Measurements from ENCODE around the gene ENOX1.

The ENOX1 gene

DNA sequence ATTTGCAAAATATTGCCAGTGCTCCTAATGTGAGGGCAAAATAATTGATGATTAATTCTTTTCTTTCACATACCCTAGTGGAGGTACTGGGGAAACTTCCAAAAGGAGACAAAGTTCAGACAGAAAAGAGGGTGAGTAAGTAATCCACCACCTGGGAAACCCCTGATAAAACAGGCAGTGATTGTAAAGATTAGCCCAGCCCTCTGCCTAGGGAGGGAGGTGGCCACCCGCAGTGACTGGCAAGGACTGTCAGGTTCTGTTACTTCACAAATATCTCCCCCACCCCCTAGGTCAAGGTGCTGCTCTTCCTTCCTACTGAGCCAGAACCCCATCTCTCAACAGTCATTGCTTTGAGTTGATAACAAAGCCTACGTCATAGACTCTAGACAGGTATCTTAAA lies 523.7 kb downstream of the ENOX1 start:
- Mint-ChIP-seq H3K9me3 (no peaks in the 10 kb centered on the region), H3K27ac (no peak overlapping the region), H3K4me1 (ENCODE audit: low read depth in 2 of 2) (no peaks in the 10 kb centered on the region), H3K27me3 (peaks cover 5 to 36% of the 10 kb centered on the region in 2 donors), H3K36me3 (ENCODE audit: insufficient read depth) (no peaks in the 10 kb centered on the region), H3K4me3 (no peak overlapping the region)
- no peak for DNase-seq
- no peak for ATAC-seq (replicated peaks)

DNA sequence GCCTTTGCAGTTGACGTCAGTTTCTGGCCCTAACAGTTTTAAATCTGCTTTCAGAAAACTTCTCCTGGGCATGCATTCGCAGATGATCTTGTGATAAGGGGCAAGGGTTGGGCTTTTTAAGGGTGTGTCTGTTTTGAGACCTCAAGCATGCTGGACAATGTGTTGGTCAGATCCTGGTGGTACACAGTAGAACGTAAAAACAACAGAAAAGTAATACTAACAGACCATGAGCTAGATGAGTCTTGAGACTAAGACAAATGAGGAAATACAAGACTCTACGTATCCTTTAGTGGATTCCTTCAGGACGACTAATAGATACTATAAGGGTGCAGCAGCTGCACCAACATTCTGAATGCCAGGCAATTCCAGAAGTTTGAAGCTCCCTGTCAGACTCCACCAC lies 525.8 kb downstream of the ENOX1 start:
- no peaks in the 10 kb centered on the region for H3K36me3 Mint-ChIP-seq (ENCODE audit: insufficient read depth)
- DNase-seq (no peak), ATAC-seq (replicated peaks) (no peak)
- no peak overlapping the region for H3K4me3 Mint-ChIP-seq
- H3K27me3 Mint-ChIP-seq: peaks cover 4 to 34% of the 10 kb centered on the region in 2 donors
- H3K27ac Mint-ChIP-seq: no peak overlapping the region
- H3K9me3 Mint-ChIP-seq: no peaks in the 10 kb centered on the region
- no peaks in the 10 kb centered on the region for H3K4me1 Mint-ChIP-seq (ENCODE audit: low read depth in 2 of 2)

DNA sequence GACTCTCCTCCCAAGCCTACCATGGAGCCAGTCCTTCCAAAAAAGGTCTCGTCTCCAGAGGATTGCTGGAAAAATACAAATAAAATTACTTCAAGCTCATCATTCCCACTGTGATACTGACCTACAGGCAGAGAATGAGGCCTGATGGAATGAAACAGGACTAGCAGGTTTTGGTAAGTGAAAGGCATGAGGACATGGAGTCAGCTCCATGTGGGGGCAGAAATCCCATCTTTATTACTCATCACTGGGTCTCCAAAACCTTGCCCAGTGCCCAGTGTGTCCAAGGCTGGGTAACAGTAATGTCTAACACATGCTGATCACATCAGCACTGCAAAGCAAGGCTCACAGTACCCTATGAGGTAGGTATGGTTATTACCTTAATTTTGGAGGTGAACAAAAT lies 528.0 kb downstream of the ENOX1 start:
- DNase-seq (no peak), ATAC-seq (replicated peaks) (no peak)
- Mint-ChIP-seq H3K27me3 (peaks cover 24 to 51% of the 10 kb centered on the region in 2 donors), H3K9me3 (no peaks in the 10 kb centered on the region), H3K4me3 (no peak overlapping the region), H3K36me3 (ENCODE audit: insufficient read depth) (no peaks in the 10 kb centered on the region), H3K27ac (no peak overlapping the region), H3K4me1 (ENCODE audit: low read depth in 2 of 2) (no peaks in the 10 kb centered on the region)

DNA sequence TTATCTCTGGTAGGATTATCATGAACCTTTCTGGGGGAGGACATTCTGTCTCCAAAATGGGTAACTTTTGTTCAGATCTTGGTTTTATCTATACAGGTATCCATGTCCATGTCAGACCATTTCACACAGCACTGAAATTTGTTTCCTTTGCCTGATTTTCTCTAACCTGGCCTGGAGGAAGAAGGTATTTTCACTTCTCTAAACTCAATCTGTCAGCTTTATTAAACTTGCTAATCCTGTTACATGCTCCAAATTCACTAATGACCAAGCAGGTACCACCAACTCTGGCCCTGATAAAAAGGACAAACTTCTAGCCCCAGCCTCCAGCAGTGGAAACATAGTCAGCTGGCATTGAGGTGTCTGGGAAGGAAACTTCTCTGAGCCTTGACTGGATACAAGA lies 529.0 kb downstream of the ENOX1 start:
- Mint-ChIP-seq H3K27me3 (peaks cover 26 to 51% of the 10 kb centered on the region in 2 donors), H3K9me3 (no peaks in the 10 kb centered on the region), H3K4me1 (ENCODE audit: low read depth in 2 of 2) (no peaks in the 10 kb centered on the region), H3K36me3 (ENCODE audit: insufficient read depth) (no peaks in the 10 kb centered on the region), H3K27ac (no peak overlapping the region), H3K4me3 (no peak overlapping the region)
- DNase-seq: no peak
- ATAC-seq (replicated peaks): no peak

- no peak for ATAC-seq (replicated peaks)
Observed at GRCh38 chr13:43251961-43252360, 534.8 kb downstream of the ENOX1 start.

GRCh38 chr13:43246382-43246781 lies 540.4 kb downstream of the ENOX1 start:
- ATAC-seq (replicated peaks): no peak
- Mint-ChIP-seq H3K4me3 (no peak overlapping the region), H3K9me3 (no peaks in the 10 kb centered on the region), H3K27me3 (peaks cover 34 to 58% of the 10 kb centered on the region in 2 donors), H3K4me1 (ENCODE audit: low read depth in 2 of 2) (no peaks in the 10 kb centered on the region), H3K36me3 (ENCODE audit: insufficient read depth) (no peaks in the 10 kb centered on the region), H3K27ac (no peak overlapping the region)
- no peak for DNase-seq

More at GRCh38 chr13:43251961-43252360, 534.8 kb downstream of the ENOX1 start:
- no peak overlapping the region for H3K27ac Mint-ChIP-seq
- peaks cover 30 to 34% of the 10 kb centered on the region in 2 donors for H3K27me3 Mint-ChIP-seq
- no peak overlapping the region for H3K4me3 Mint-ChIP-seq
- no peaks in the 10 kb centered on the region for H3K36me3 Mint-ChIP-seq (ENCODE audit: insufficient read depth)
- no peaks in the 10 kb centered on the region for H3K9me3 Mint-ChIP-seq
- DNase-seq: no peak
- no peaks in the 10 kb centered on the region for H3K4me1 Mint-ChIP-seq (ENCODE audit: low read depth in 2 of 2)

DNA sequence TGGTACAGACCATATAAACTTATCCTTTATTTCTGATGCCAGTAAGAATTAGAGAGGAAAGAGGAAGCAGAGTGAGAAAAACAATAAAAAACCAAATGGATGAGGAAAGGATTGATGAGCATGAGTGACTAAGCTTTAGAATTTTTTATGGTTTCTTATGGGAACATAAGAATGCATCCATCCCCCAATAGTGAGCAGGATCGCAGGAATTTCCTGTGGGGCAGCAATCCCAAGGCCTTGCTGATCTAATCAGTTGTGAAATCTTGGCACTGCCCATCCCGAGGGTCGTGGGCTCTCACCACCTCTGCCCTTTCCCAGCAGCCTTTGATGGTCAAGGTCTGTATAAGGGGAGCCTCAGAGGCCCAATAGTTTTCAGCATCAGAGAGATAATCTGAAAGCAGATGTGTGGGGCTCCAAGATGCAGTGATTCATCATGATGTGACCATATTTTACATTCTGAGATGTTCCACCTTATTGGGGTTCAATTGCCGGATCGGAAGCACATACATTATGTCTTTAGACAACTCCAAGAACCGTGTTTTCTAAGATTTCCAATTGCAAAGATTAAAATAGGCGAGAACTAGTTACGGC lies 541.3 kb downstream of the ENOX1 start:
- no peaks in the 10 kb centered on the region for H3K9me3 Mint-ChIP-seq
- DNase-seq (no peak), ATAC-seq (replicated peaks) (no peak)
- H3K4me3 Mint-ChIP-seq: no peak overlapping the region
- peaks cover 34 to 63% of the 10 kb centered on the region in 2 donors for H3K27me3 Mint-ChIP-seq
- no peak overlapping the region for H3K27ac Mint-ChIP-seq
- H3K4me1 Mint-ChIP-seq (ENCODE audit: low read depth in 2 of 2): no peaks in the 10 kb centered on the region
- H3K36me3 Mint-ChIP-seq (ENCODE audit: insufficient read depth): no peaks in the 10 kb centered on the region

DNA sequence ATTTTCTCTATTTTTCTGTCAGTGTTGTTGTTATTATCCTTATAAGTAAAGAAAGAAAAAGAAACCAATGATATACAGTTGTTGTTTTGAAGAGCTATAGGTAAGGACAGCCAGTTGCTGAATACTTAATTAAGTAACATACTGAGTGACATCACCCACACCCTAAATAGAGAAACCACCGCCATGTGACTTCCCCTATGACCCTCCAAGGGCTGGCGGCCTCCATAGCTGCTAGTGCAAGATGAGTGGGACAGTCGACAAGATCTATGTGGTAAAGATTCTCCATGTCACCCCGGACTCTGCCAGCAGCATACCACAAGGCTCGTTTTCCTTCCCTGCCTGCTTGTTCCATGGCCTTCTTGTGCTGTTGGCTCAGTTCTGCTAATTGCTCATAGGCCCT lies 542.3 kb downstream of the ENOX1 start:
- ATAC-seq (replicated peaks) (no peak), DNase-seq (no peak)
- peaks cover 34 to 58% of the 10 kb centered on the region in 2 donors for H3K27me3 Mint-ChIP-seq
- no peak overlapping the region for H3K4me3 Mint-ChIP-seq
- no peaks in the 10 kb centered on the region for H3K36me3 Mint-ChIP-seq (ENCODE audit: insufficient read depth)
- no peak overlapping the region for H3K27ac Mint-ChIP-seq
- no peaks in the 10 kb centered on the region for H3K9me3 Mint-ChIP-seq
- H3K4me1 Mint-ChIP-seq (ENCODE audit: low read depth in 2 of 2): no peaks in the 10 kb centered on the region

GRCh38 chr13:43243711-43244110 lies 543.1 kb downstream of the ENOX1 start:
- Mint-ChIP-seq H3K27ac (no peak overlapping the region), H3K4me1 (ENCODE audit: low read depth in 2 of 2) (no peaks in the 10 kb centered on the region), H3K9me3 (no peaks in the 10 kb centered on the region), H3K4me3 (no peak overlapping the region), H3K27me3 (peaks cover 34 to 58% of the 10 kb centered on the region in 2 donors), H3K36me3 (ENCODE audit: insufficient read depth) (no peaks in the 10 kb centered on the region)
- no peak for DNase-seq
- no peak for ATAC-seq (replicated peaks)

DNA sequence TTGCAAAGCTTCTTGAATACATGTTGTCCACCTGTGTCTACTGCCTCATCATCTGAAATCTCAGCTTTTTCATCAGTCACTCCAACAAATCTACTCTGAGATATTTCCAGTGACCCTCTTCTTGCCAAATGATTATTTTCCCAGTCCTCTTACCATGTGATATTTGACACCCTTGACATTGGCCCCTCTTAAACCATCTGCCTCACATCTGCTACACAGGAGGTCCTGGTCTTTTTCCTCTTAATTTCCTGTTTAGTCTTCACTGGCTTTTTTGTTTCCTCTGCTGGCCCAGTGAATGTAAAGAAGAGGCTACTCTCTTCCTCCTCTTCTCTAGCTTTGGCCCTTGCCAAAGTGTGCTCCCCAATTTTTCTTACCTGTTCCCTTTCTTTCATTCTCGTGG lies 544.7 kb downstream of the ENOX1 start:
- Mint-ChIP-seq H3K4me3 (no peak overlapping the region), H3K27me3 (peaks cover 34 to 58% of the 10 kb centered on the region in 2 donors), H3K4me1 (ENCODE audit: low read depth in 2 of 2) (no peaks in the 10 kb centered on the region), H3K27ac (no peak overlapping the region), H3K9me3 (no peaks in the 10 kb centered on the region), H3K36me3 (ENCODE audit: insufficient read depth) (no peaks in the 10 kb centered on the region)
- DNase-seq (no peak), ATAC-seq (replicated peaks) (no peak)

DNA sequence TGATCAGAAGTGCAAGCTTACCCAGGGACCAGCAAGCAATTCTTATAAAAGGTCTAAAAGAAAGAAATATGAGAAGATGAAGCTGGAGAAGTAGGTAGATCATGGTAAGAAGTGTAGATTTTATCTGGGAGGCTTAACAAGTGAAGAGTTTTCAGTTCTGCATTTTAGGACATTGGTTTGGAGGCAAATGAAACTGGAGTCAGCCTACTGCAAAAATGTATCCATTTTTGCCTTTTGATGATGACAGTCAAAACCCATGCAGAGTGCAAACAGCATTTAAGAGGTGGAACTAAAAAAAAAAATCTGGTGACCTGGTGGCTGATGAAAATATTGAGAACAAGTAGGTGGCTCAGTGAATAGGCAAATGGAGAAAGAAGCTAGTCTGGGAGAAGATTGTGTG lies 546.5 kb downstream of the ENOX1 start:
- DNase-seq (no peak), ATAC-seq (replicated peaks) (no peak)
- H3K4me3 Mint-ChIP-seq: no peak overlapping the region
- H3K36me3 Mint-ChIP-seq (ENCODE audit: insufficient read depth): no peaks in the 10 kb centered on the region
- no peaks in the 10 kb centered on the region for H3K4me1 Mint-ChIP-seq (ENCODE audit: low read depth in 2 of 2)
- no peaks in the 10 kb centered on the region for H3K9me3 Mint-ChIP-seq
- H3K27me3 Mint-ChIP-seq: peaks cover 19 to 41% of the 10 kb centered on the region in 2 donors
- no peak overlapping the region for H3K27ac Mint-ChIP-seq

DNA sequence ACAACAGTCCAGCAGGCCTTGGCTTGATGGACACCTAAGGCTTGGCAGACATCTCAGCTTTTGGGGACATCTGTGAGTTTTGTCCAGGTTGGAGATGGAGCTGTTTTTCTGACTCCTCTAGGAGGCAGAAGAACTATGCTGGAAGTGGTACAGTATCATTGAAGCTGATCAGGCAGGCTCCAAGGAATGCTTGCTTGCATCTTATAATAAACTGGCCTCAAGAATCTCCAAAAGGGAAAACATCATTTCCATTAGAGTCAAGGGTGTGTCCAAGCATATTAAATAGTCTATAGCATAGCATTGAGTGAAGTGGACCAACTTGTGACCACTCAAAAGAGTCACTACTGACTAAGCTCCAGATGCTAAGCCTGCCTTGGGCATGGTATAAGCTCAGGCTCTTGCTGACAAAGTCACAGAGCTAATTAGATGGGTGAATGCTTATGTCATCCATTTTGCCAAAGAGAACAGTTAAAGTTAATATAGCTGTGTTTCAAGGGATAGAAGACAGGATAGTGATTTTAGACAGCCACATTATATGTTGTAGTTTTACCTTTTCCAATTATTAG lies 547.4 kb downstream of the ENOX1 start:
- Mint-ChIP-seq H3K36me3 (ENCODE audit: insufficient read depth) (no peaks in the 10 kb centered on the region), H3K4me3 (no peak overlapping the region), H3K4me1 (ENCODE audit: low read depth in 2 of 2) (no peaks in the 10 kb centered on the region), H3K27ac (no peak overlapping the region), H3K27me3 (peaks cover 11 to 33% of the 10 kb centered on the region in 2 donors), H3K9me3 (no peaks in the 10 kb centered on the region)
- ATAC-seq (replicated peaks) (no peak), DNase-seq (no peak)

- Mint-ChIP-seq H3K4me1 (ENCODE audit: low read depth in 2 of 2) (no peaks in the 10 kb centered on the region), H3K4me3 (no peak overlapping the region), H3K9me3 (no peaks in the 10 kb centered on the region), H3K36me3 (ENCODE audit: insufficient read depth) (no peaks in the 10 kb centered on the region), H3K27ac (no peak overlapping the region), H3K27me3 (peaks cover 6 to 32% of the 10 kb centered on the region in 2 donors)
- DNase-seq (no peak), ATAC-seq (replicated peaks) (no peak)
Observed at GRCh38 chr13:43238341-43239083, 548.3 kb downstream of the ENOX1 start.

- no peak overlapping the region for H3K4me3 Mint-ChIP-seq
- ATAC-seq (replicated peaks): no peak
- no peaks in the 10 kb centered on the region for H3K4me1 Mint-ChIP-seq (ENCODE audit: low read depth in 2 of 2)
- H3K27me3 Mint-ChIP-seq: peaks cover 0 to 27% of the 10 kb centered on the region in 2 donors
- H3K27ac Mint-ChIP-seq: no peak overlapping the region
- no peaks in the 10 kb centered on the region for H3K9me3 Mint-ChIP-seq
- DNase-seq: no peak
- no peaks in the 10 kb centered on the region for H3K36me3 Mint-ChIP-seq (ENCODE audit: insufficient read depth)
Observed at GRCh38 chr13:43237616-43238015, 549.2 kb downstream of the ENOX1 start.
